GM19023 (cell line): ENCODE data around the gene CNTFR.
"Not testable (repeated sequence)": the region's sequence is repeated elsewhere in the genome, so short reads cannot be mapped to it uniquely, and the experiment has no call there.

ENCODE experiments used
- ATAC-seq: cut with Tn5 transposase; IDR thresholded peaks from one replicate; pipeline ENCODE4 v1.9.1; 2021; ENCODE audit warnings: mild to moderate bottlenecking, moderate library complexity; ENCODE audit not compliant: unreplicated experiment

The CNTFR gene

GRCh38 chr9:34536685-34537084 lies 52.8 kb downstream of the CNTFR start:
- ATAC-seq: no peak

- not testable (repeated sequence) for ATAC-seq
These were observed 57.5 kb downstream of the CNTFR start for GRCh38 chr9:34532041-34532440.

GRCh38 chr9:34526026-34526425 lies 63.5 kb downstream of the CNTFR start:
- ATAC-seq: no peak

GRCh38 chr9:34524349-34524748 lies 65.2 kb downstream of the CNTFR start:
- no peak for ATAC-seq

GRCh38 chr9:34522971-34523797 lies 66.3 kb downstream of the CNTFR start, which contains the start of gene ENHO:
Gene ENHO, minus strand, starts transcription at chr9:34522990. Its CDS starts 1,295 bp downstream, at chr9:34521695.
- ATAC-seq: peak; percentile 81

- no peak for ATAC-seq
These were observed 67.2 kb downstream of the CNTFR start for GRCh38 chr9:34522091-34522887.

- ATAC-seq: no peak
These were observed 68.0 kb downstream of the CNTFR start for GRCh38 chr9:34521406-34522045.

GRCh38 chr9:34520505-34521385 lies 68.8 kb downstream of the CNTFR start:
- ATAC-seq: no peak

- ATAC-seq: no peak
These were observed 69.4 kb downstream of the CNTFR start for GRCh38 chr9:34520096-34520495.

GRCh38 chr9:34519321-34520020 lies 70.1 kb downstream of the CNTFR start:
- no peak for ATAC-seq

GRCh38 chr9:34518896-34519295 lies 70.6 kb downstream of the CNTFR start:
- no peak for ATAC-seq

GRCh38 chr9:34518110-34518616 lies 71.4 kb downstream of the CNTFR start:
- no peak for ATAC-seq

- ATAC-seq: no peak
These were observed 72.3 kb downstream of the CNTFR start for GRCh38 chr9:34517185-34517584.

- no peak for ATAC-seq
These were observed 73.6 kb downstream of the CNTFR start for GRCh38 chr9:34515959-34516358.

- ATAC-seq: no peak
These were observed 74.7 kb downstream of the CNTFR start for GRCh38 chr9:34514816-34515215.

- ATAC-seq: no peak
These were observed 75.1 kb downstream of the CNTFR start for GRCh38 chr9:34514401-34514800.

- ATAC-seq: no peak
These were observed 75.8 kb downstream of the CNTFR start for GRCh38 chr9:34513567-34514214.

GRCh38 chr9:34512131-34513078 lies 77.1 kb downstream of the CNTFR start:
- ATAC-seq: no peak
